Right forelimb (tissue), 1 donor: ENCODE data around the gene LIPJ.

ENCODE experiments used
- DNase-seq: peaks from one replicate; pipeline ENCODE4 v3.0.0-alpha.2; 2018

Gene LIPJ

GRCh38 chr10:88598055-88598454 lies 11.5 kb downstream of the LIPJ start:
- DNase-seq: no peak

GRCh38 chr10:88608052-88608732 lies 21.6 kb downstream of the LIPJ start:
- no peak for DNase-seq

GRCh38 chr10:88608780-88609179 lies 22.2 kb downstream of the LIPJ start:
- DNase-seq: no peak

GRCh38 chr10:88616250-88616977 lies 29.9 kb downstream of the LIPJ start:
- peak; percentile 41 for DNase-seq

- no peak for DNase-seq
These were observed 31.3 kb downstream of the LIPJ start for GRCh38 chr10:88617772-88618300.

GRCh38 chr10:88618496-88618895 lies 31.9 kb downstream of the LIPJ start:
- no peak for DNase-seq

GRCh38 chr10:88620441-88620840 lies 33.9 kb downstream of the LIPJ start:
- no peak for DNase-seq

GRCh38 chr10:88623835-88624234 lies 37.3 kb downstream of the LIPJ start:
- DNase-seq: no peak

- no peak for DNase-seq
These were observed 38.3 kb downstream of the LIPJ start for GRCh38 chr10:88624840-88625239.

GRCh38 chr10:88640186-88640585 lies 53.6 kb downstream of the LIPJ start:
- DNase-seq: no peak

GRCh38 chr10:88642209-88642608 lies 55.6 kb downstream of the LIPJ start:
- DNase-seq: no peak

GRCh38 chr10:88642963-88643362 lies 56.4 kb downstream of the LIPJ start:
- DNase-seq: no peak

GRCh38 chr10:88647061-88647615 lies 60.6 kb downstream of the LIPJ start:
- DNase-seq: no peak

GRCh38 chr10:88651101-88651551 lies 64.6 kb downstream of the LIPJ start:
- no peak for DNase-seq

GRCh38 chr10:88652616-88653015 lies 66.1 kb downstream of the LIPJ start:
- DNase-seq: no peak
